NCI-H1048 (cell line): ENCODE results near the gene PSMB2.

Experiments
- DNase-seq: peaks from one replicate; lab custom pipeline; 2025; lab: John Stamatoyannopoulos, UW

The PSMB2 gene

DNA sequence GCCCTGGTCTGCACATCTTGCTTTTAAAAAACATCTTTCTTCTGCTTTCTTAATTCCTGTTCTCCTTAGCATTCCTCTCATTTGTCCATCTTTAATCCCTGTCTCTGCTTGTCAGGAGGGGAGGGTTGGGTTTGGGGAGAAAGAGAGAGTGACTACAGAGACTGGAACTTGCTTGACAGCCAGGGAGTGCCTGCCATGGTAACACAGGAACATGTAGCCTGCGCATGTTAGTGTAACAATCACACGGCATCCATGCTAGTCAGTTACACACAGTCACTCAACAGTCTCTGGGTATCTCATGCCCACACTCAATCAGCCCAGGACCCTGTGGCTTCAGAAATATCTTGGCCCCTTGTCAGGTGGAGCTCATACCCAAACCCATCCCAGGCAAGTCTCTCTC, 69.0 kb downstream of the PSMB2 start:
- DNase-seq = no peak

DNA sequence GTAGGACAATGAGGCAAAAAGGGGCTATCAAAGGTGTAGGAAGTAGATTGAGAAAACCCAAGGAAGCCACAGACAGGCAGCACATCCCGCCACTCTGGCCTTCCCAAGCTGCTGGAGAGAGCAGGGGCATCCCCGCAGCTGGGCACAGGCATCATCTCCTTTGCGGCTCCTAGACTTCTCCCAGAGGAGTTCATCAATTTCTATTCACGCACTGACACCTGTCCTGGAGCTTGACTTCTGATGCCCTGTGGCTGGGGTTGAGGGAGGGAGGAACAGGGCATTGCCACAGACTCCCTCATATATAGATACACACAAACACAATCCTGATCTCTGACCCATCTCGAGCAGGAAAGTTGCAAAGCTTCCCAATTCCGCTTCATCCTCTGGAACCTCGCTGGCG, 70.1 kb downstream of the PSMB2 start:
- no peak for DNase-seq

DNA sequence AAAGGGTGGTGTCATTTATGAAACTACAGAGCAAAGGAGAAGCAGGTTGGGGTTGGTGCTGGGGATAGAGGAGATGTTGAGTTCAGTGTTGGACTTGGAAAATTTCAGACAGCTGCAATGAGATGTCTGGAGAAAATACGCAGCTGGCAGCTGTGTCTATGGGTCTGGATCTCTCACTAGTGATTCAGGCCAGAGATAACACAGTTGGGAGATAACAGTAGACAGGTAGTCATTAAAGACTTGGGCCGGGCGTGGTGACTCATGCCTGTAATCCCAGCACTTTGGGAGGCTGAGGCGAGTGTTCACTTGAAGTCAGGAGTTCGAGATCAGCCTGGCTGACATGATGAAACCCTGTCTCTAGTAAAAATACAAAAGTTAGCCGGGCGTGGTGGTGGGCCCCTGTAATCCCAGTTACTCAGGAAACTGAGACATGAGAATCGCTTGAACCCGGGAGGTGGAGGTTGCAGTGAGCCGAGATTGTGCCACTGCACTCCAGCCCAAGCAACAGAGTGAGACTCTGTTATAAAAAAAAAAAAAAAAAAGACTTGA, 70.7 kb downstream of the PSMB2 start:
- no peak for DNase-seq

DNA sequence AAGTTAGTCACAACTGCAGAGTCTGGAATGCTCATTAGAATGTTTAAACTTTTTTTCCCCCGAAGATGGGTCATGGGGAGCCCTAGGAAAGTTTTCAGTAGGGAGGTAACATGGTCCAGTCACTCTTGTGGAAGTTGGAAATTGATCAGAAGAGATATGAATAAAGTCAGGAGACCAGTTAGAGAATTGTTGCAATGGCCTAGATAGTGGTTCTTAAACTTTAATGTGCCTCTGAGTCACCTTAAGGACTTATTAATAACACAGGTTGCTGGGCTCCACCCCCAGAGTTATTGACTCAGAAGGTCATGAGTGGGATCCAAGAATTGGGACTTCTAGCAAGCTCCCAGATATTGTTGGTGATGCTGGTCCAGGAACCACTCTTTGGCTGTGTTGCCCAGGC, 71.4 kb downstream of the PSMB2 start:
- no peak for DNase-seq

DNA sequence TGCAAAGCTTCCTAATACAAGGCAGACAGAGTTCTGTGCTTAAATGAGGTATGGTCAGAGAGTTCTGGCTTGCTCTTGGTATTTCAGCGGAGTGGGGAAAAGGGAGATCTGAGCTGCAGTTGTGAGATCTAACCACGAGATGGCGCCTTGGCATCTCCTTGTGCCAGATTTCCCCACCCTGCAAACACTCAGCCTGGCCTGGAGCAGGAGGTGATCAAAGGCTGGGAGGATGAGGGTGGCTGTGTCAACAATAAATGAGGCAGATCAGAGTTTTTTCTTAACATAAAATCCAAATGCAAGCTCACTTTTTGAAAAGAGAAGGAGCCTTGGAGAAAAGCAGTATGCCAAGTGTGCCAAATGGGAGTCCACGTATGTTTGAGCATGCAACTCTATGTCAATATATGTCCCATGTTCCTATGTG, 72.3 kb downstream of the PSMB2 start:
- peak; percentile 18 for DNase-seq

DNA sequence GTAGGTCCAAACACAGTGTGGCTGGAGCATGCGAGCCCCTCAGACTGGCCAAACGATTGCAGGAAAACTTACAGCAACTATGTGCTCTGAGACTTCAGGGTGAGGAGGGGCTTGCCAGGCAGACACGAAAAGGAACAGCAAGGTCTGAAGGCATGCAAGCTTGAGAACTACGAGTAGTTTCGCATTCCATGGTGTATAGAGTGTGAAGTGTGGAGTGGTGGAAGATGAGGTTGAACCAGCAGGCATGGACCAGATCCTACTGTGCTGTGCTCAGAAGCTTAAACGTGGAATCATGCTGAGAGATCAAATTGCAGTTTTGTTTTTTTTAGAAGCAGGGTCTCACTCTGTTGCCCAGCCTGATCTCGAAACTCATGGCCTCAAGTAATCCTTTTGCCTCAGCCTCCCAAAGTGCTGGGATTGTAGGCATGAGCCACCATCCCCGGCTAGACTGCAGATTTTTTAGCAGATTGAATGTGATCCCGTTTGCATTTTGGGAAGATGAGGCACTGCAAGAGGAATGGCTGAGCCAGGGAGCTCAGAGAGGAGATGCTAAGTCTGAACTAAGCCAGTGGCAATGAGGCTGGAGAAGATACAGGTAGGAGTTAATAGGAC, 73.3 kb downstream of the PSMB2 start:
- DNase-seq = no peak

- no peak for DNase-seq
Measured at GRCh38 chr1:35565742-35566133, 75.6 kb downstream of the PSMB2 start.

DNA sequence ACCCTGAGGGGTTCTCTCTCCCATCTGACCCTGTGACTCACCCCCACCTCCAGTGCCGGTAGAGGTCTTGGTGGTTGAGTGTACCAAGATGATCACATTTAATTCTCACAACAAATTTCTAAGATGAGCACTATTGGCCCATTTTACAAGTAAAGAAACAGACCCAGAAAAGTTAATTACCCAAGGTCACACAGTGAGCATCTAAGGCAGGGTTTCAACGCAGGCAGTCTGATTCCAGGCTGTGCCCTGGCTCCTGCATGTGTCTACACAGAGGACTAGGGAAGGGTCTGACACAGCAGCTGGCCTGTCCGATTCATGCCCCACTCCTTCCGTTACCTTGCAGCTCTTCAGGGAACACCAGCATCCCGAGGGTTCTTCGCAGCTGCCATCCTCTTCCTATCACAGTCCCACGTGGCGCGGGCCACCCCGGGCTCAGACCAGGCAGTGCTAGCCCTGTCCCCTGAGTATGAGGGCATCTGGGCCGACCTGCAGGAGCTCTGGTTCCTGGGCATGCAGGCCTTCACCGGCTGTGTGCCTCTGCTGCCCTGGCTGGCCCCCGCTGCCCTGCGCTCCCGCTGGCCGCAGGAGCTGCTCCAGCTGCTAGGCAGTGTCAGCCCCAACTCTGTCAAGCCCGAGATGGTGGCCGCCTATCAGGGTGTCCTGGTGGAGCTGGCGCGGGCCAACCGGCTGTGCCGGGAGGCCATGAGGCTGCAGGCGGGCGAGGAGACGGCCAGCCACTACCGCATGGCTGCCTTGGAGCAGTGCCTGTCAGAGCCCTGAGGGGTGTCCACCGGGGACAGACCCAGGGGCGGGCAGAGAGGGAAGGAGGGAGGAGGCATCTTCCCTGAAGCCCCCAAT, 76.2 kb downstream of the PSMB2 start:
- DNase-seq = no peak

DNA sequence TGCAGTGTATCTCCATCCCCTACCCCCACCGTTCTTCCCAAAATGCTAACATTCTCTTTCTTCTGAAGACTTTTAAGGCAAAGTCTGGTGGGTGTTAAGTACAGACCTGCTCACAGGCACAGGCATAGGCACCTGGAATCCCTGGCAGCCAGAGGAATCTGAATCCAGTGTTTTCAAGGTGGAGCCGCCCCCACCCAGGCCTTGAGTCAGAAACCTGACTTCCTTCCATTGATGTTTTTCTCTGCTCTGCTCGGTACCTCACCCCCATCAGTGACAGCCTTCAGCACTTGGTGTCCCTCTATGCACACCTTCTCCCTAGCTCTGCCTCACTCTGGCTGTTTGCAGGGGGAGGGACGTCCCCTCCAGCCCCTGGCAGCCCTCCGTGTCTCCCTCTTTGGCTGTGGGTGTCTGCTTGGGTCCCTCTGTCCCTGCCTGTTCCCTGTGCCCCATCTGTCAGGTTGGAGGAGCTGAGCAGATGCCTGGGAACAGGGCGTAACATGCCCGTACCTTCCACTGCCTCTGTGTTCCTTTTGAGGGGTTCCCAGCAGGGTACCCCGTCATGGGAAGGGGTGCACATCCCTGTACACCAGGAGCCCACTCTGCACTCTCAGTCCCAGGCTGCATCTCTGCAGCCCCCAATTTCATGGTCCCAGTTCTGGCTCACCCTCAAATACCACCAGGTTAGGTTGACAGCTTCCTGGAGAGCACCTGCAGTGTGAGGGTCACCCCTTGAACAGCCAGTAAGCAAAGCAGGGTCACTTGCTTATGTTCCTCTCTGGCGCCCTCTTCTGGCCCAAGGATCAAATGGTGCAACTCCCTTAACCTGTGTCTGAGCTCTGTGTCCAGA, 77.1 kb downstream of the PSMB2 start:
- peak; percentile 54 for DNase-seq

DNA sequence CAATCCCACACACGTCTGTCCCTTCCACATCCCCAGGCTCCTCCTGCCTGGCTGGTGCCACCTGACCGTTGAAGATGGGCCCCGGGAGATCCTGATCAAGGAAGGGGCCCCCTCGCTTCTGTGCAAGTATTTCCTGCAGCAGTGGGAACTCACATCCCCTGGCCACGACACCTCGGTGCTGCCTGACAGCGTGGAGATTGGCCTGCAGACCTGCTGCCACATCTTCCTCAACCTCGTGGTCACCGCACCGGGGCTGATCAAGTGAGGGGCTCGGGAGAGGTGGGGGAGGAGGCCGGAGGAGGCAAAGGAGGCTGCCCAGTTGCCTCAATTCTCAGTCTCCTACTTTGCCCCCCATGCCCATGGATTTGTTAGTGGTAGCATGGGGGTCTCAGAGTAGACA, 78.2 kb downstream of the PSMB2 start:
- no peak for DNase-seq

GRCh38 chr1:35561972-35562680, 79.2 kb downstream of the PSMB2 start:
- no peak for DNase-seq

DNA sequence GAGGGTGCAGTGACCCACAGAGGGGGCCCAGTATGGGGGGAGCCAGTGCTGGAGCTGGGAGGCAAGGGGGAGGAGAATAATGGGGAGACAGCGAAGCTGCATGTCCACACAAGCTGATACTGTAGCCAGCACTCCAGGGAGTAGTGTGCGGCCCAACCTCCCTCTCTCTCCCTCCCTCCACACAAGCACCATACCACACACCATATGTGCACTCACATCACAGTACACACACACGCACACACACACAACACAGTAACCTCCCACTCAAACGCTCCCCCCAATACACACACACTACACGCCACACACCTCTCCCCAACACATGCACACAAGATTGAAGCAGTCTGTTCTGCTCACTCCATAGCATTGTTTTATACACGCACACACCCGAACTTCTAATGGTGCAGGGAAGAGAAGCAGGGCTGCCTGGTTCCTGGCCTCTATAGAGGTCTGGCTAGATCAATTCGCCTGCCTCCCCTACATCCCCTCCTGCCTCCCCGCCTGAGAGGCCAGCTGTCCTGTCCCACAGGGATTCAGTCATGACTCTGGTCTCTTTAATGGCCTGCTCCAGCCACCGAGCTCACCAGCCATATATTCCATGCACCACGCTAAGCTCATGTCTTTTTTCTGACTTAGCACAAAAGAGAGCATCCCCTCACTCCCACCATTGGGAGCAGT, 79.9 kb downstream of the PSMB2 start:
- DNase-seq = no peak

DNA sequence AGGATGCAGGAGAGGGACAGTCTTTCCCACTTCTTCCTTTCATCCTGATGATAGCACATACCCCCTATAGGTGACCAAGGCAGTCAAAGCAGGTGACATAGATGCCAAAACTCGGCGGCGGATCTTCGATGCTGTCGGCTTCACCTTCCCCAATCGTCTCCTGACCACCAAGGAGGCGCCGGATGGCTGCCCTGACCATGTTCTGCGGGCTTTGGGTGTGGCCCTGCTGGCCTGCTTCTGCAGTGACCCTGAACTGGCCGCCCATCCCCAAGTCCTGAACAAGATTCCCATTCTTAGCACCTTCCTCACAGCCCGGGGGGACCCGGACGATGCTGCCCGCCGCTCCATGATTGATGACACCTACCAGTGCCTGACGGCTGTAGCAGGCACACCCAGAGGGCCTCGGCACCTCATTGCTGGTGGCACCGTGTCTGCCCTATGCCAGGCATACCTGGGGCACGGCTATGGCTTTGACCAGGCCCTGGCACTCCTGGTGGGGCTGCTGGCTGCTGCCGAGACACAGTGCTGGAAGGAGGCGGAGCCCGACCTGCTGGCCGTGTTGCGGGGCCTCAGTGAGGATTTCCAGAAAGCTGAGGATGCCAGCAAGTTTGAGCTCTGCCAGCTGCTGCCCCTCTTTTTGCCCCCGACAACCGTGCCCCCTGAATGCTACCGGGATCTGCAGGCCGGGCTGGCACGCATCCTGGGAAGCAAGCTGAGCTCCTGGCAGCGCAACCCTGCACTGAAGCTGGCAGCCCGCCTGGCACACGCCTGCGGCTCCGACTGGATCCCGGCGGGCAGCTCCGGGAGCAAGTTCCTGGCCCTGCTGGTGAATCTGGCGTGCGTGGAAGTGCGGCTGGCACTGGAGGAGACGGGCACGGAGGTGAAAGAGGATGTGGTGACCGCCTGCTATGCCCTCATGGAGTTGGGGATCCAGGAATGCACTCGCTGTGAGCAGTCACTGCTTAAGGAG, 80.8 kb downstream of the PSMB2 start:
- DNase-seq = no peak

DNA sequence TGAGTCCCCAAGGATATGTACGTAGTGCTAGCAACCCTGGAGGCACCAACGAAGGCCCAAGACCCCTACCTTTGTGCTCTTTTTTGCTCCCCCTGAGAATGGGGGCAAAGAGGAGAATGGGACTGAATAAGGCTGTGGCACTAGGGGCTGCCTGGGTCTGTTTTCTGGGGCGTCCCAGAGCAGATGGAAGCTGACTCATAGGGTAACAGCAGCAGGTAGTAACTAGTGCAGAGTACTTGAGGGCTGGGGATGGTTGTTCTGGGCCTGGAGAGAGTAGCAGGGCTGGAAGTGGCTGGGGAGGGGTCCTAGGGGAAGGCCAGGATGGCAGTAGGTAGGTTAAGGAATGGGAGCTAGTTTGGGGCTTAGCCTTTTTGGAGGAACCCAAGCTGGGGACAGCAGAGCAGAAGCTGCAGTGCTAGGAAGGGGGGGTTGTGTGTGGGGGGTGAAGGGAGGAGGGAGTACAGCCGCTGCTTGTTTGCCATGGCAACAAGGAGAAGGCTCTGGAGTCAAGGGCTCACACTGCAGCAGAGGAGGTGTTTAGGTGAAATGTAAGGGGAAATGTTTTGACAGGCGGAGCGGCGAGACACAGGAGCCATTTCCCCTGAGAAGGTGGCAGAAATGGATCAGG, 81.9 kb downstream of the PSMB2 start:
- DNase-seq = no peak

DNA sequence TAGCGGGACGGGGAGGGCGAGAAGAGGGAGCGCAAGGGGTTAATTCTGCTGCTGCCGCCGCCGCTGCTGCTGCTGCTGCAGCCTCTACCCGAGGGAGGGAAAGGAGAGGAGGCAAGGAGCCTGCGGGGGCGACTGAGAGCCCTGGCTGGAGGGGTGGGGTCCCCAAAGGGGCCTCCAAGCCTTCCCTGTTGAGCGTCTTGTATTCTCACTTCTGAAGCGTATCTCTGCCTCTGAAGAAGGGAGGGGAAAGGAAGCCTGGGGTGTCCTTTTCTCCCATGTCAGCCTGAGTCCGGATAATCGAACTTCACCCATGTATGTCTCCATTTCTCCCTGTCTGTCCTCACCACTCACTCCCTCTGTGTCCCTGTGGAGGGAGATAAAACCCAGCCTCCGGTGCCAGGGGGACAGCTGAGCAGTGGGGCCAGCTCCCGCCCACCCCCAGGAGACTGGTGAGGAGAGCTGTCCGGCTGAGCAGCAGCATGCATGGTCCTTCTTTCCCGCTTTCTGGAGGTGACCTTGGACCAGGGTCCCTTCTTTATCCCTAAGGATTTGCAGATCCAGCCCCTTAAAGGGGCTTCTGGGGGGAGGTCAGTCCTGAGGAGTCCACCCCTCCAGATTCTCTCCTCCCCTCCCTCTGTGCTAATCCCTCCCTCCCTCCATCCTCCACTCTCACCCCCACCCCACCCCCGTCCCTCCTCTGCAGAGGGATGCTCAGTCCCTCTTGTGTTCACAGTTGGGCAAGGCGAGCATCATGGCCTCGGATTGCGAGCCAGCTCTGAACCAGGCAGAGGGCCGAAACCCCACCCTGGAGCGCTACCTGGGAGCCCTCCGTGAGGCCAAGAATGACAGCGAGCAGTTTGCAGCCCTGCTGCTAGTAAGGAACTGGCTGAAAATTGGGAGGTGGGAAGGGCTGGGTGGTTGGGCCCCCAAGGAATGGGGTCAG, 82.7 kb downstream of the PSMB2 start:
- DNase-seq = no peak

GRCh38 chr1:35557611-35558373, 83.5 kb downstream of the PSMB2 start, which contains the start of gene NCDN:
Gene NCDN (plus strand): TSS chr1:35557799. CDS start chr1:35558191, 392 bp downstream.
- DNase-seq = peak; percentile 89

- peak; percentile 54 for DNase-seq
Measured at GRCh38 chr1:35557118-35557610, 84.2 kb downstream of the PSMB2 start, which contains the start of gene KIAA0319L. Gene KIAA0319L (minus strand): TSS chr1:35557403. CDS start chr1:35554491, 2,912 bp downstream.
